HUES64 (cell line): ENCODE results near the gene CYP2E1. TPM values are rescaled to one million over a fixed set of nuclear protein-coding genes. Genes with fewer than 3 reads are reported as not detected.
"Not testable (repeated sequence)": the region's sequence is repeated elsewhere in the genome, so short reads cannot be mapped to it uniquely, and the experiment has no call there.

Source experiments
- H3K27ac ChIP-seq: 2 replicates; pipeline ENCODE4 v1.7.0; 2013; ENCODE audit warnings: low read depth, low read length, inconsistent platforms
- H3K27me3 ChIP-seq: 2 replicates; pipeline ENCODE4 v1.6.1; 2013; ENCODE audit warnings: mild to moderate bottlenecking, low read length; ENCODE audit not compliant: insufficient read depth
- H3K36me3 ChIP-seq: 2 replicates; pipeline ENCODE4 v1.6.1; 2013; ENCODE audit warnings: mild to moderate bottlenecking, low read length; ENCODE audit not compliant: insufficient read depth
- H3K4me1 ChIP-seq: 2 replicates; pipeline ENCODE4 v1.6.1; 2013; ENCODE audit warnings: mild to moderate bottlenecking, low read length, moderate library complexity; ENCODE audit not compliant: insufficient read depth
- H3K4me3 ChIP-seq: 2 replicates; pipeline ENCODE4 v1.5.1; 2013; ENCODE audit warnings: mild to moderate bottlenecking, low read length, moderate library complexity
- H3K9ac ChIP-seq: 2 replicates; pipeline ENCODE4 v1.6.1; 2013; ENCODE audit warnings: mild to moderate bottlenecking, low read depth, low read length
- H3K9me3 ChIP-seq: 2 replicates; pipeline ENCODE4 v1.6.1; 2013; ENCODE audit warnings: low read depth, low read length; ENCODE audit not compliant: insufficient read depth
- WGBS: fragments of 150-250, 120-280 bp; methylation state at CpG from one replicate; pipeline ENCODE4 v1.1.7; 2013; ENCODE audit warnings: missing lambda C conversion rate; 5-methylcytosine and 5-hydroxymethylcytosine counted together
- polyA plus RNA-seq, 2 experiments: library from polyadenylated mRNA; stranded (reverse); fragments of 50-300 nt; gene quantifications; one replicate each; pipeline ENCODE4 v1.2.3, GENCODE V29; 2013

CYP2E1 gene
- polyA plus RNA-seq (2013, experiment 1 of 2) = not detected
- not detected for polyA plus RNA-seq (2013, experiment 2 of 2)

DNA sequence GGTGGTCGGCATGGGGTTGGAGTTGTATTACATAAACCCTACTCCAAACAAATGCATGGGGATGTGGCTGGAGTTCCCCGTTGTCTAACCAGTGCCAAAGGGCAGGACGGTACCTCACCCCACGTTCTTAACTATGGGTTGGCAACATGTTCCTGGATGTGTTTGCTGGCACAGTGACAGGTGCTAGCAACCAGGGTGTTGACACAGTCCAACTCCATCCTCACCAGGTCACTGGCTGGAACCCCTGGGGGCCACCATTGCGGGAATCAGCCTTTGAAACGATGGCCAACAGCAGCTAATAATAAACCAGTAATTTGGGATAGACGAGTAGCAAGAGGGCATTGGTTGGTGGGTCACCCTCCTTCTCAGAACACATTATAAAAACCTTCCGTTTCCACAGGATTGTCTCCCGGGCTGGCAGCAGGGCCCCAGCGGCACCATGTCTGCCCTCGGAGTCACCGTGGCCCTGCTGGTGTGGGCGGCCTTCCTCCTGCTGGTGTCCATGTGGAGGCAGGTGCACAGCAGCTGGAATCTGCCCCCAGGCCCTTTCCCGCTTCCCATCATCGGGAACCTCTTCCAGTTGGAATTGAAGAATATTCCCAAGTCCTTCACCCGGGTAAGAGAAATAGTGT lies at the start of gene CYP2E1:
Gene CYP2E1 (plus strand): TSS at position 407 of the 632 bp plus-strand sequence. CDS start 33 bp downstream, at position 440.
- H3K4me3 ChIP-seq = no peak within 1 kb of the TSS
- no peaks in the 10 kb centered on the region for H3K27me3 ChIP-seq
- H3K27ac ChIP-seq = no peak within 1 kb of the TSS
- H3K36me3 ChIP-seq = no peaks in the 10 kb centered on the region
- 83% methylated on average over 15 of the region's 16 CpGs for WGBS
- no peak within 1 kb of the TSS for H3K9ac ChIP-seq
- H3K4me1 ChIP-seq = no peaks in the 10 kb centered on the region
- H3K9me3 ChIP-seq = peaks cover 92% of the 10 kb centered on the region

DNA sequence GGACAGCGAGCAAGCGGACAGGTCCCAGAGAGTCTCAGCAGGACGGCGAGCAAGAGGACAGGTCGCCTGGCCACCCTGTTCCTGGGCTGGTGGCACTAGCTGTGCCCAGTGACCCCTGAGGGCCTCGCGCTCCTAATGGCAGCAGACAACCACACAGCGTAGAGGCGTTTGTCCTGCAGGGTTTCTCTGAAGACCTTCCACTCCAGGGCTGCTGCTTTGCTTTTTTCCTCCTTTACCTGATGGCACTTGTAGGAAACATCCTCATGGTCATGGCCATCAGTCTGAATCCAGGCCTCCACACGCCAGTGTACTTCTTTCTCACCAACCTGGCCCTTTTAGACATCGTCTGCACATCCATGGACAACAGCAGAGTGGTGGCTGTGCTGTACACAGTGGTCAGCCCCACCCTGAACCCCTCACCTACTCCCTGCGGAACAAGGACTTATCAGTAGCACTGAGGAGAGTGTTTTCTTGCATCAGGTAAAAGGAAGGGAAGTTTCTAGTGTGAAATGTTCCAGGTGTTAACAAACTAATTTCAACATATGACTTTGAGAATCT lies 46.0 kb upstream of the CYP2E1 start:
- Histone ChIP-seq H3K9me3 (peaks cover 60% of the 10 kb centered on the region), H3K27ac (no peak overlapping the region), H3K36me3 (no peaks in the 10 kb centered on the region), H3K4me3 (no peak overlapping the region), H3K4me1 (no peaks in the 10 kb centered on the region), H3K27me3 (no peaks in the 10 kb centered on the region), H3K9ac (no peak overlapping the region)
- 69% methylated on average over 11 of the region's 12 CpGs for WGBS

DNA sequence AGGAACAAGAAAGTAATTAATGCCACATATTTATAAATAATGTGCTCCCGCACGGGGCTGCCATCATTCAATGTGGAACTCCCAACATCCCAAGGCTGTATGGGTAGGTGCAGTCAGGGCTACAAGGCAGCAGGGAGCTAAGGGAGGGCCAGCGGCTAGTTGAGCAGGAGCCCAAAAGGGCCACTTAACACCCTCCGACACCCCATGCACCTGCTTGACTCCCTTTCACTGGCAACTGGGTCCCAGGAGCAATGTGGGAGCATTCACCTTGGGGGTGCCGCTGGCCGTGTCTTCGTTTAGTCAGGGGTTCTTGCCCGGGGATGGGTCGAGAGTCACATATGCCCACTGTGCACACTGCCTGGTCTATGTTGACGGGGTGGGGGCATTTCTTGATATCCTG lies 45.5 kb upstream of the CYP2E1 start:
- Histone ChIP-seq H3K9ac (no peak overlapping the region), H3K4me3 (no peak overlapping the region), H3K36me3 (no peaks in the 10 kb centered on the region), H3K9me3 (peaks cover 60% of the 10 kb centered on the region), H3K4me1 (no peaks in the 10 kb centered on the region), H3K27ac (no peak overlapping the region), H3K27me3 (no peaks in the 10 kb centered on the region)
- 84% methylated on average over 10 of the region's 10 CpGs for WGBS

DNA sequence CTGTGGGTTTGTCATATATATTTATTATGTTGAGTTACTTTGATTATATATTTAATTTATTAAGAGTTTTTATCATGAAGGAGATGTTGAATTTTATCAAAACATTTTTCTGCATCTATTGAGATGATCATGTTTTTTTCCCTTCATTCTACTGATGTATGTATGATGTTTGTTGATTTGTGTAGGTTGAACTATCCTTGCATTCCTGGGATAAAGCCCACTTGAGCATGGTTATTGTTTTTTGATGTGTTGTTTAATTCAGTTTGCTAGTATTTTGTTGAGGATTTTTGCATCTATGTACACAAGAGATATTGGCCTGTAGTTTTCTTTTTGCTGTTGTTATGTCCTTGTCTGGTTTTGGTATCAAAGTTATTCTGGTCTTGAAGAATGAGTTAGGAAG lies 42.3 kb upstream of the CYP2E1 start:
- H3K4me3 ChIP-seq = no peak overlapping the region
- H3K27me3 ChIP-seq = no peaks in the 10 kb centered on the region
- H3K9ac ChIP-seq = no peak overlapping the region
- no peaks in the 10 kb centered on the region for H3K36me3 ChIP-seq
- H3K27ac ChIP-seq = no peak overlapping the region
- H3K4me1 ChIP-seq = no peaks in the 10 kb centered on the region
- peaks cover 90% of the 10 kb centered on the region for H3K9me3 ChIP-seq

DNA sequence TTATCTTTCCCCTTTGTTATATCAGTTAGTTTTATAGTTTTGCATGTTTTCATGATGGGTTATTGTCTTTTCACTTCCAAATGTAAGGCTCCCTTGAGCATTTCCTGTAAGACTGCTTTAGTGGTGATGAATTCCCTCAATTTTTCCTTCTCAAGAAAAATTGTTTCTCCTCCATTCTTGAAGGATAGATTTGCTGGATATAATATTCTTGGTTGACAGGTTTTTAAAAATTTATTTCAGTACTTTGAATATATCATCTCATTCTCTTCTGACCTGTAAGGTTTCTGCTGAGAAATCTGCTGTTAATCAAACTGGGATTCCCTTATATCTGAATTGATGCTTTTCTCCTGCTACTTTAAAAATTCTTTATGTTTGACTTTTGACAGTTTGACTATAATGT lies 40.1 kb upstream of the CYP2E1 start:
- Histone ChIP-seq H3K4me3 (no peak overlapping the region), H3K4me1 (no peaks in the 10 kb centered on the region), H3K27ac (no peak overlapping the region), H3K27me3 (no peaks in the 10 kb centered on the region), H3K9ac (no peak overlapping the region), H3K36me3 (no peaks in the 10 kb centered on the region), H3K9me3 (peaks cover 98% of the 10 kb centered on the region)

DNA sequence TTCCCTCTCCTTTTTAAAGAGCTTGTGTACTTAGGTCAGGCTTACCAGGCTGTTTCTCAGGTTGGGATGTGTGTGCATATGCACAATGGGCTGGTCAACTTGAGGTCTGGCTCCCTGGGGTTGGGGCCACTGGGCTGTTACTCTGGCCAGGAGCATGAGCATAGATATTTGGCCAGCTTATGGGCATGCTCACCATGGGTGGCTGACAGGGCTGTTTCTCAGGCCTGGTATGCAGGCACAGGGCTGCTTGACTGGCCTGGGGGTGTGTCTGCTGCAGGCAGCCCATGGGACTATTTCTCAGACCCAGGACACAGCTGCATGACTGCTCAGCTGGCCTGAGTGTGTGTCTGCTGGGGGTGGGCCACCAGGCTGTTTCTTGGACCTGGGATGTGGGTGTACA lies 38.8 kb upstream of the CYP2E1 start:
- Histone ChIP-seq H3K9ac (no peak overlapping the region), H3K27ac (no peak overlapping the region), H3K4me3 (no peak overlapping the region), H3K27me3 (no peaks in the 10 kb centered on the region), H3K9me3 (peaks cover 97% of the 10 kb centered on the region), H3K4me1 (no peaks in the 10 kb centered on the region), H3K36me3 (no peaks in the 10 kb centered on the region)

DNA sequence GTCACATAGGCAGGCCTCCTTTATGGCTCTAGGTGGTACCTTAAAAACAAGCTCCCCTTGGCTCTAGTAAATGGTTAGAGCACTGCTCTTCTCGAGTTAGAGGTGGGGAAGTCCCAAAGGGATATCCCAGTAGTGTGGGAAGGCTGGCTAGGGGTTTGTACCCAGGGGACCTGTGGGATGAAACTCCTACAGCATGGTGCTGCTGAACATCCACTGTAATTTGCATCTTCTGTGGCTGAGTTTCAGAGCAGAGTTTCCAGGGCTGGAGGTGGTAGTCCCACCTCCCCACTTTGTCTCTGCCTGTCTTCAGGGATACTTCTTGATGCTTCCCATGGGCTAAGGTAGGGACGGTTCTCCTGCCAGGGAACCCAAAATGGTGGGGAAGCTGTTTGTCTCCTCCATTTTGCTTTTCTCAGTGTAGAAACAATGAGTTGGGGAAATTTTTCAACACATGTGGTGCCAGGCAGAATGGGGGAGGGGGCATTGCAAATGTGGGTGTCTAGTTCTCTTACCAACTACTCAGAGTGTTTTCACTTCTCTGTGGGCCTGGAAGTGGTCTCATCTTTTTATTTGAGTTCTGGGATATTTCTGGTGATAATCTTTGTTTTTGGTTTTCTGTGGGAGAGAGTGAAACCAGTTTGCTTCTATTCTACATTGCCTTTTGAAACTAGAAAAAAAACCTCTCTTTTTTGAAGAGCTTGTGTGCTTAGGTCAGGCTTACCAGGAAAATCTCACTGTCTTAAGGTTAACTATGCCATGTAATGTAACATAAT lies 37.2 kb upstream of the CYP2E1 start:
- Histone ChIP-seq H3K9me3 (peaks cover 89% of the 10 kb centered on the region), H3K27me3 (no peaks in the 10 kb centered on the region), H3K36me3 (no peaks in the 10 kb centered on the region), H3K27ac (no peak overlapping the region), H3K4me1 (no peaks in the 10 kb centered on the region), H3K9ac (no peak overlapping the region), H3K4me3 (no peak overlapping the region)
- WGBS = 39% methylated on average over 2 of the region's 2 CpGs

DNA sequence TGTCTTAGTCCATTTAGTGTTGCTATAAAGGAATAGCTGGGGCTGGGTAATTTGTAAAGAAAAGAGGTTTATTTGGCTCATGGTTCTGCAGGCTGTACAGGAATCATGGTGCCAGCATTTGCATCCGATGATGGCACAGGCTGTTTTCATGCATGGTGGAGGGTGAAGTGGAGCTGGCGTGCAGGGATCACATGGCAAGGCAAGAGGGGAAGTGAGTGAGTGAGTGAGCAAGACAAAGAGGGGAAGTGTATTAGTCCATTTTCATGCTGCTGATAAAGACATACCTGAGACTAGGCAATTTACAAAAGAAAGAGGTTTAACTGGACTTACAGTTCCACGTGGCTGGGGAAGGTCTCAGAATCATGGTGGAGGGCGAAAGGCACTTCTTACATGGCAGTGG lies 33.6 kb upstream of the CYP2E1 start:
- not testable (repeated sequence) for H3K9ac ChIP-seq, H3K27ac ChIP-seq, H3K4me1 ChIP-seq, H3K4me3 ChIP-seq, H3K27me3 ChIP-seq, H3K36me3 ChIP-seq
- WGBS = 62% methylated on average over 4 of the region's 4 CpGs
- H3K9me3 ChIP-seq = peaks cover 79% of the 10 kb centered on the region

DNA sequence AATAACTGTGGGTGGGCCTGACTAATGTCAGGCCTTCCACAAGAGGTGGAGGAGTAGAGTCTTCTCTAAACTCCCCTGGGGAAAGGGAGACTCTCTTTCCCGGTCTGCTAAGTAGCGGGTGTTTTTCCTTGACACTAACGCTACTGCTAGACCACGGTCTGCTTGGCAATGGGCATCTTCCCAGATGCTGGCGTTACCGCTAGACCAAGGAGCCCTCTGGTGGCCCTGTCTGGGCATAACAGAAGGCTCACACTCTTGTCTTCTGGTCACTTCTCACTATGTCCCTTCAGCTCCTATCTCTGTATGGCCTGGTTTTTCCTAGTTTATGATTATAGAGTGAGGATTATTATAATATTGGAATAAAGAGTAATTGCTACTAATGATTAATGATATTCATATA lies 29.8 kb upstream of the CYP2E1 start:
- H3K9me3 ChIP-seq = peaks cover 64% of the 10 kb centered on the region
- WGBS = 54% methylated on average over 6 of the region's 6 CpGs
- not testable (repeated sequence) for H3K36me3 ChIP-seq, H3K9ac ChIP-seq, H3K27me3 ChIP-seq, H3K27ac ChIP-seq, H3K4me1 ChIP-seq, H3K4me3 ChIP-seq

DNA sequence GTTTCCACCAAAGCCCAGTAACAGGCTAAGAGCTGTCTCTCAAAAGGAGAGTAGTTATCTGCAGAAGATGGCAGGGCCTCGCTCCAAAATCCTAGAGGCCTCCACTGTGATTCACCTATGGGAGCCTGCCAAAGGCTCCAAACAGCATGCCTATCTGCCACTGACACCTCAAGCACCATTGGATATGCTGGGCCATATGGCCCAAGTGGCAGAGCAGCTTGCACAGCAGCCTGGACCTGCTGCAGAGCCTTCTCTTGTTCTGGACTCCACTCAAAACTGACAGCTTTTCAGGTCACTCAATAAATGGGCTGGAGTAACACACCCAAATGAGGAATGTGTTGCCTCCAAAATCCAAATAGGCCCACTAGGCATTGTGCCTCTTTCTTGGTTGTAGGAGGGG lies 28.0 kb upstream of the CYP2E1 start:
- H3K27ac ChIP-seq, H3K4me1 ChIP-seq, H3K36me3 ChIP-seq, H3K9ac ChIP-seq, H3K27me3 ChIP-seq, H3K4me3 ChIP-seq: not testable (repeated sequence)
- H3K9me3 ChIP-seq = peaks cover 60% of the 10 kb centered on the region
- WGBS = 48% methylated on average over 1 of the region's 1 CpG

DNA sequence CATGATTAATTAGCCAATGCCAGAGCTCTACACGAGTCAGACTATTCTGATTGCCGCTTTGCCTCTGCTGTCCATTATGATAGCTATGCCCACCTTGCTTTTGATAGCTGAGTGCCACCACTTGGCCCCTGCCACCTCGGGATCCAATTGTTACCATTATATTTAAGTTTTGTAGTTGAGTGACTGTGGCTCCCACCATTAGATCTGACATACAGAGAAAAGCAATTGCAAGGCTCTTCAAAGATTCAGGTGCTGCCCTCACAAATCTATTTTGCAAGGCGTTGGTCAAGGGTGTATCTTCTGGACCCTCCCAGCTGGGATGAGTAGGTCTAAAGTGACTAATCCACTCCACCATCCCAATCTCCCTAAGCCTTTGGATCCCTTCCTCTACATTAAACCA lies 26.3 kb upstream of the CYP2E1 start:
- not testable (repeated sequence) for H3K4me3 ChIP-seq, H3K9ac ChIP-seq, H3K27ac ChIP-seq, H3K4me1 ChIP-seq, H3K36me3 ChIP-seq, H3K27me3 ChIP-seq
- H3K9me3 ChIP-seq = peaks cover 53% of the 10 kb centered on the region
- 82% methylated on average over 3 of the region's 4 CpGs for WGBS
